ENCODE results near the gene CNEP1R1. TPM values are rescaled to one million over a fixed set of nuclear protein-coding genes. Genes with fewer than 3 reads are reported as not detected.

The CNEP1R1 gene
- total and polyA plus RNA-seq, 9 of the 15 experiments (the other 6 are each of a cell fraction or from before 2014, with no cell fraction given) = 7.6 to 20.1 (median 10.6) TPM

DNA sequence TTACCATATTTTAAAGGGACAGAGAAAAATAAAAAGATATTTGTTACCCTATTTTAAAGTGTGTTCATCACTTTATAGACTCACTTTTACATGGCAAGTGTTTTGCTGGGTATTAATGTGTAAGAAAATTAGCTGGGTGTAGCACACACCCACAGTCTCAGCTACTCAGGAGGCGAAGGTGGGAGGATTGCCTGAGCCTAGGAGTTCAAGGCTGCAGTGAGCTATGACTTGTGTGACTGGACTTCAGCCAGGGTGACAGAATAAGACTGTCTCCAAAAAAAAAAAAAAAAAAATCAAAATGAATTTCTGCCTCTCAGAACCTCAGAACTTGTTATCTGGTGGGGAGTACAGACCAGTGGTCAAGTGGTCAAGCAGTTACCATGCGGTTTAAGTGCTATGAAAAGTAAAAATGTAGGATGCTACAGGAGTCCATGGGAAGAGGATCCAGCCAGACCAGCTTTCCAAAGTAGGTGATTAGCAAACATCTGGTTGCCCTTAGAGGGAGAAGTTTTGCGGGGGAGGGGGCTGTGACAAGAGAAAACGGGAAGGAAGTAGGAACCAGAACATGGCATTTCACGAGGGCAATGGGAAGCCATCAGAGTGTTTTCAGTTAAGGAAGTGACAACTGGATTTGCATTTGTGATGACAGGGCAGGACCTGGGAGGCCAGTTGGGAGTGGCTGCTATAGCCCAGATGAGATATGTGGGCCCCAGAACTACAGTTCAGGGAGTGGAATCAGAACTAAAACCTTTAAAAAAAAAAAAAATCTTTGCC is 13.9 kb downstream of the CNEP1R1 start (continued):
- TF ChIP-seq CREB3 (tag; conservative IDR thresholded peaks at IDR 0.05; ENCODE audit: low read depth) (no peak), C11orf30 (IDR thresholded peaks at IDR 0.05; ENCODE audit: low read depth) (peak; percentile 33; the same call in 1 of the 2 replicates), FUS (optimal IDR thresholded peaks at IDR 0.05; ENCODE audit: low read depth, low read length) (no peak), MEIS2 (IDR thresholded peaks at IDR 0.05; ENCODE audit: partially characterized antibody) (peak; percentile 39), HIVEP1 (CRISPR knock-in tag; IDR thresholded peaks at IDR 0.05) (no peak), NFE2 (IDR thresholded peaks at IDR 0.05; ENCODE audit: low read depth) (0 out of 2 replicates have a peak, but pooled peaks have one; percentile 23), ETV6 (IDR thresholded peaks at IDR 0.05; ENCODE audit: borderline replicate concordance in 1 of 2, low read depth in 2 of 2, low read length in 1 of 2) (peak; percentile 42 to 47; a peak in 1 of 4 replicates), ETV6 (CRISPR knock-in tag; IDR thresholded peaks at IDR 0.05; ENCODE audit: borderline replicate concordance) (no peak), NR2C2 (CRISPR knock-in tag; IDR thresholded peaks at IDR 0.05) (no peak), NR2C2 (tag; IDR thresholded peaks at IDR 0.05) (peak; percentile 16; the same call in 1 of the 2 replicates), GATA2 (CRISPR knock-in tag; IDR thresholded peaks at IDR 0.05) (no peak), ID3 (CRISPR knock-in tag; IDR thresholded peaks at IDR 0.05) (no peak), ID3 (tag; IDR thresholded peaks at IDR 0.05) (0 out of 2 replicates have a peak, but pooled peaks have one; percentile 34)
- TF ChIP-seq, protein P1, sequence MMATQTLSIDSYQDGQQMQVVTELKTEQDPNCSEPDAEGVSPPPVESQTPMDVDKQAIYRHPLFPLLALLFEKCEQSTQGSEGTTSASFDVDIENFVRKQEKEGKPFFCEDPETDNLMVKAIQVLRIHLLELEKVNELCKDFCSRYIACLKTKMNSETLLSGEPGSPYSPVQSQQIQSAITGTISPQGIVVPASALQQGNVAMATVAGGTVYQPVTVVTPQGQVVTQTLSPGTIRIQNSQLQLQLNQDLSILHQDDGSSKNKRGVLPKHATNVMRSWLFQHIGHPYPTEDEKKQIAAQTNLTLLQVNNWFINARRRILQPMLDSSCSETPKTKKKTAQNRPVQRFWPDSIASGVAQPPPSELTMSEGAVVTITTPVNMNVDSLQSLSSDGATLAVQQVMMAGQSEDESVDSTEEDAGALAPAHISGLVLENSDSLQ (IDR thresholded peaks at IDR 0.05) = peak; percentile 55
